GM12864 (cell line): ENCODE data around the gene STPG2.

Source experiments
- DNase-seq: peaks from one replicate; pipeline ENCODE4 v3.0.0-alpha.2; 2011; ENCODE audit warnings: low read depth
- H3K4me3 ChIP-seq: 2 replicates; pipeline ENCODE4 v1.5.1; 2011; ENCODE audit warnings: mild to moderate bottlenecking, low read depth, low read length, control low read depth
- TF ChIP-seq, protein P1 (sequence below): IDR thresholded peaks from 2 replicates; pipeline ENCODE4 v1.5.1; 2011; ENCODE audit warnings: low read depth, mild to moderate bottlenecking, moderate library complexity, low read length, control low read depth, inconsistent platforms; ENCODE audit errors: missing control alignments

The STPG2 gene

DNA sequence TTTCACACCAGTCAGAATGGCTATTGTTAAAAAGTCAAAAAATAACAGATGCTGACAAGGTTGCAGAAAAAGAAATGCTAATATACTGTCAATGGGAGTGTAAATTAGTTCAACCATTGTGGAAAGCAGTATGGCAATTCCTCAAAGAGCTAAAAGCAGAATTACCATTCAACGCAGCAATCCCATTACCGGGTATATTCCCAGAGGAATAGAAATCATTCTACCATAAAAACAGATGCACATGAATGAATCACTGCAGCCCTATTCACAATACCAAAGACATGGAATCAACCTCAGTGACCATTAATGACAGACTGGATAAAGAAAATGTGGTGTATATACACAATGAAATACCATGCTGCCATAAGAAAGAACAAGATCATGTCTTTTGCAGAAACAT is 243.0 kb downstream of the STPG2 start:
- no peak overlapping the region for H3K4me3 ChIP-seq
- no peak for DNase-seq
- TF ChIP-seq, protein P1, sequence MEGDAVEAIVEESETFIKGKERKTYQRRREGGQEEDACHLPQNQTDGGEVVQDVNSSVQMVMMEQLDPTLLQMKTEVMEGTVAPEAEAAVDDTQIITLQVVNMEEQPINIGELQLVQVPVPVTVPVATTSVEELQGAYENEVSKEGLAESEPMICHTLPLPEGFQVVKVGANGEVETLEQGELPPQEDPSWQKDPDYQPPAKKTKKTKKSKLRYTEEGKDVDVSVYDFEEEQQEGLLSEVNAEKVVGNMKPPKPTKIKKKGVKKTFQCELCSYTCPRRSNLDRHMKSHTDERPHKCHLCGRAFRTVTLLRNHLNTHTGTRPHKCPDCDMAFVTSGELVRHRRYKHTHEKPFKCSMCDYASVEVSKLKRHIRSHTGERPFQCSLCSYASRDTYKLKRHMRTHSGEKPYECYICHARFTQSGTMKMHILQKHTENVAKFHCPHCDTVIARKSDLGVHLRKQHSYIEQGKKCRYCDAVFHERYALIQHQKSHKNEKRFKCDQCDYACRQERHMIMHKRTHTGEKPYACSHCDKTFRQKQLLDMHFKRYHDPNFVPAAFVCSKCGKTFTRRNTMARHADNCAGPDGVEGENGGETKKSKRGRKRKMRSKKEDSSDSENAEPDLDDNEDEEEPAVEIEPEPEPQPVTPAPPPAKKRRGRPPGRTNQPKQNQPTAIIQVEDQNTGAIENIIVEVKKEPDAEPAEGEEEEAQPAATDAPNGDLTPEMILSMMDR = no peak

DNA sequence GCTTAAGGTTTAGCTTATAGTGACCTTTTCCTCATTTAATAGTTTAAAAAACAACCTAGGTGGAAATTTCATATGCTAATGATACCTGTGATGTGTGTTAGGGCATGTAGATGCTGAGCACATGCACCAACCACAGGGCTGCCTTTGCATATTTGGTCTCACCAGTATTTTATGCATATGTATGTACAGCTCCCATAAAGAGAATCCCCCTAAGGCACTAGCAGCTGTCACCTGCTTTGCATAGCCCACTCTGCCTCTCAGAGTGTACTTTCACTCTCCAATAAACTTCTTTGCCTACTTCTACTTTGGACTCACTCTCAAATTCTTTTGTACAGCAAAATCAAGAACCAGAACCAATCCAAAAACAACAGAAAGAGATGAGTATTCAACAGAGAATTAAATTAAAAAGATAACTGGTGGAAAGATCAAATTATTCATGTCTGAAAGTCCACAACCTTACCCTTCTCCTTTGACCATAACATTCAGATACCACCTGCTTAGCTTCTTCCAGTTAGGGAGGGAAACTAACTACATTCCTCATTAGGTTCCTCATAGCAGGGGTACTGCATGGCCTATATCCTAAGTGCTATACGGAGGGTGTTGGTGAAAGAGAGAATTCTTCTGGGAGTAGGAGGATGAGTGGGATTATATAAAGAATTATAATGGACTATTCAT is 250.5 kb downstream of the STPG2 start:
- TF ChIP-seq, protein P1 = no peak
- H3K4me3 ChIP-seq = no peak overlapping the region
- no peak for DNase-seq

DNA sequence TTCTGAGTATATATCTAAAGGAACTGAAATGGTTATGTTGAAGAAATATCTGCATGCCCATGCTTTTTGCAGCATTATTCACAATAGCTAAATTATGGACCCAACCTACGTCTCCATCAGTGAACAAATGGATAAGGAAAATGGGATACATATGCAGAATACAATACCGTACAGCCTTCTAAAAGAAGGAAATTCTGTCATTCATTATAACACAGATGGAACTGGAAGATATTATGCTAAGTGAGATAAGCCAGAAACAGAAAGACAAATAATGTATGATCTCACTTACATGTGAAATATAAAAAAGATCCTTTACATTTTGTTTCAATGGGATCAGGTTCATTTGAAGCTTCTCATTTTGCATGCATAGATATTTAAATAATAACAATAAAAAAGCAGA is 263.3 kb downstream of the STPG2 start:
- no peak overlapping the region for H3K4me3 ChIP-seq
- no peak for DNase-seq
- TF ChIP-seq, protein P1 = no peak

DNA sequence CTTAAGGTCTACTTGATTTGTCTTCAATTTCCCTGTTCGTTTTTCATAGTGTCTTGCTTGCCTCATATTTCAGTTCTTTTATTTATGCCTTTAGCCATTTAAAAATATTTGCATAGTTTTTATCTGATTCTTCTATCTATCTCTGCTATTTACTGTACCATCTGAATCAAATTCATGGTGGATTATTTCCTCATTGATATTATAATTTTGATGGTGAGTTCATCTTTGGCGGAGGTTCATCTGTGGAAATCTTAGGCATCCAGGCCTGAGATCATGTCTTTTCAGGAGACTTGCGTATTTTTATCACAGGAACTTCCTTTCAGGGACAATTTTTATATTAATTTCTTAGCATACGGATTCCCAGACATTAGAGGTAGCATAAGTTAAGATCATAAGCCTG is 275.2 kb downstream of the STPG2 start:
- DNase-seq = no peak
- no peak overlapping the region for H3K4me3 ChIP-seq
- TF ChIP-seq, protein P1 = no peak

DNA sequence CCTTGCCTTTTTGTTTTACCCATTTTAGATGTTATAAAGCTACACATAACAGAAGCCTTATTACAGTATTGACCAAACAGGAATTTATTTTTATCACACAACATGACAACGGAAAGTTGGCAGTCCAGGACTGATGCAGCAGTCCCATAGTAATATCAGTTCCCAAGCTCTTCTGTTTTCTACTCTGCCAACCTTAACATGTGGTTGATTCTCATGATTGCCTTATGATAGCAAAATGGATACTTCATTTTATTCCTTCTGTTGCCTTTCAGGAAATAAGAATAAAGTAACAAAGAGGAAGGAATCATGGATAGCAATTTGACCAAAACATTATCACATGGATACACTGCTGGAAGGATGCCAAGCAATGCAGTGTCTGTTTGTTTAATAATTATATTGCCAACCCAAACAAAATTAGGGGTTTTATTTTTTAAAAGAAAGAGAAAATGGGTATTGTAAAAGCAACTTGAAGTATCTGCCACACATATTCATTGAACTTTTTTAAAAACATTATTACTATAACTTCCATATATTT is 275.7 kb downstream of the STPG2 start:
- DNase-seq = no peak
- no peak overlapping the region for H3K4me3 ChIP-seq
- TF ChIP-seq, protein P1 = no peak

DNA sequence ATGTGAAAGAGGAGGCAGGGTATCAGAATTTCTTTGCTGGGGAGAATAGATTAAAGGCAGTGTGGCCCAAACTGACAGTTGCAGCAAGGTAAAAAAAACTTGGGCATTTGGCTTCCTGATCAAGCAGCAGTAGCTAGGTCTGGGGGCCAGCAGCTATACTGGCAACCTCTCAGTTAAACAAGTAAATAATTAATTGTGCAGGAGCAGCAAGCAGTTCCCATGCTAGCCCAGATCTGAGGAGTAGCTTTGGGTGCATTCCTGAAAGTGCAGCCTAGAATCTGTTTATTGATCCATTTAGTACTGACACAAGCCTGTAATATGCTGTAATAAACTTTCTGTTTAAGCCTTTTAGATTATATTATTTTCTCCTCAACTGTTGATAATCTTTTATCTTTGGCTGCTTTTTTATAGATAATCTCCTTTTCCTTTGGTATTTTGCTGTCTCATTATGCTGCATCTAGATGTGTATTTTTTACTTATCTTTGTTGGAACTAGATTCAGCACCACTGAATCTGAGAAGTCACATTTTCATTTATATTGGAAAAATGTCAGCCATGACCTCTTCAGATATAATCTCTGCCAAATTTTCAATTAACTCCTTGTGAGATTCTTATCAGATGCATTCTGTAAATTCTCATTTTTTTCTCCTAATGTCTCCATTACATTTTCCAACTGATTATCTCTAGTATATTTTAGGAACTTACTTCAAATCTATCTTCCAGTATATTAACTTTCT is 276.3 kb downstream of the STPG2 start:
- TF ChIP-seq, protein P1 = no peak
- DNase-seq = no peak
- H3K4me3 ChIP-seq = no peak overlapping the region
